CD1c-positive myeloid dendritic cell (primary cell): ENCODE measurements around the gene BRSK1.

Experiments used
- DNase-seq: peaks from one replicate; pipeline ENCODE4 v3.0.0-alpha.2; 2016; ENCODE audit errors: extremely low spot score

The BRSK1 gene

DNA sequence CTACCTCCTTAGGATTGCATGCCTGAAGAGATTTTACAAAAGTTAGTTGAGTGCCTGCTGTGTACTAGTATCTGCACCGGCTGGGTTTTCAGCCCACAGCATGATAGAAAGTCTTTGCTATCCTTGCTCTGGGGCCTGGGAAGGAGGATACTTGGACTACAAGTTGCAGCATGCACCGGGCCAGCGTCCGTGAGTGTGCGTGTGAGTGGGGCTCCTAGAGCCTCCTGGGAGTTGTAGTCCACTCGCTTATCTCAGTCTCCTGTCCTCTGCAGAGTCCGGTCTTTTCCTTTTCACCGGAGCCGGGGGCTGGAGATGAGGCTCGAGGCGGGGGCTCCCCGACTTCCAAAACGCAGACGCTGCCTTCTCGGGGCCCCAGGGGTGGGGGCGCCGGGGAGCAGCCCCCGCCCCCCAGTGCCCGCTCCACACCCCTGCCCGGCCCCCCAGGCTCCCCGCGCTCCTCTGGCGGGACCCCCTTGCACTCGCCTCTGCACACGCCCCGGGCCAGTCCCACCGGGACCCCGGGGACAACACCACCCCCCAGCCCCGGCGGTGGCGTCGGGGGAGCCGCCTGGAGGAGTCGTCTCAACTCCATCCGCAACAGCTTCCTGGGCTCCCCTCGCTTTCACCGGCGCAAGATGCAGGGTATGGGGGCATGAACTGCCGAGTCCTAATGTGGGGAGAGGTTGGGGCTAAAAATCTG is 20.6 kb downstream of the BRSK1 start:
- peak; percentile 24 for DNase-seq

DNA sequence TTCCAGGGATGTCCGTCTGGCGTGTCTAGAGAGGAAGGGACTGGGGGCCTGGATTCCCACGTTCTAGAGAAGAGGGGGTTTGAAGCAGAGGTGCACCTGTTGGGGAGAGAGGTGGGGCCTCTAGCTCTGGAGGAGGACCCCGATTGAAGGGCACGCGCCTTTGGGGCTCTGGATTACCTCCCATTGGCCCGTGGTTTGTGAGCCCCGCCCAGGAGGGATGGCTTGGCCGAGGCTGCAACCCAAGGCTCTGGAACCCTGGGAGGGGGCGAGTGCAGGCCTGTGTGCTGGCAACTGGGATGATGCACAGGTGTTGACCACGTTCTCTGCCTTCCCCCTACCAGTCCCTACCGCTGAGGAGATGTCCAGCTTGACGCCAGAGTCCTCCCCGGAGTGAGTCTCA is 21.2 kb downstream of the BRSK1 start:
- DNase-seq = no peak

DNA sequence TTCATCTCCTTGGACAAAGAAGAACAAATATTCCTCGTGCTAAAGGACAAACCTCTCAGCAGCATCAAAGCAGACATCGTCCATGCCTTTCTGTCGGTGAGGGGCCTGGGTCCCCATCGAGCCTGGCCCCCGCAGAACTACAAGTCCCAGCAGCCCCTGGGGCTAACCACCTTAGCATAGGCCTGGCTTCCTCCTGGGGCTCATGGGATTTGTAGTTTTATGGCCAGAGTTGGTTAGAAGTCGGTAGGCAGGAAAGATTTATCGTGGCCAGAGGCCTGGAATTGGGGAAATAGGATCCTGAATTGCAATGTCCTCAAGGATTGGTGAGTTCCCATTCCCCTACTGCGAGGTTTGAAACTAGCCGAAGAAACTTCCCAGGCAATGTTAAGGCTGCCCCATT is 21.7 kb downstream of the BRSK1 start:
- DNase-seq = peak; percentile 58

DNA sequence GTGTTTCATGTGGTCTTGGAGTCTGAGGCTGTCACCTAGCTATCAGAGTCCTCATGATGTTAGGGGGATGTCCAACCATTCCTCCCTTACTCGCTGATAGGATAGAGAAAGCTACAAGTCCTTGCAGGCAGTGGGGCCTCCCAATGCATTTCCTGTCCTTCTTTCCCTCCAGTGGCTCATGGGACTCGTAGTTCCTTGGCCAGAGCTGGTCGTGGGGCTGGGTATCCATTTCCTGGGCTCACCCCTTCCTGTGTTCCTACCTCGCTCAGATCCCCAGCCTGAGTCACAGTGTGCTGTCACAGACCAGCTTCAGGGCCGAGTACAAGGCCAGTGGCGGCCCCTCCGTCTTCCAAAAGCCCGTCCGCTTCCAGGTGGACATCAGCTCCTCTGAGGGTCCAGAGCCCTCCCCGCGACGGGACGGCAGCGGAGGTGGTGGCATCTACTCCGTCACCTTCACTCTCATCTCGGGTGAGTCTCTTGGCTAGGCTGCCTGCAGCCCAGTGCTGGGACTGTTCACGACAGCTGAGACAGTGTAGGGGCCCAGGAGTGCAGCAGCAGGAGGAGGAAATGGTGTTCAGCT is 22.3 kb downstream of the BRSK1 start:
- no peak for DNase-seq

- DNase-seq = no peak
These were observed 22.9 kb downstream of the BRSK1 start for GRCh38 chr19:55306712-55307111.

- no peak for DNase-seq
These were observed 24.5 kb downstream of the BRSK1 start for GRCh38 chr19:55308281-55308680.

DNA sequence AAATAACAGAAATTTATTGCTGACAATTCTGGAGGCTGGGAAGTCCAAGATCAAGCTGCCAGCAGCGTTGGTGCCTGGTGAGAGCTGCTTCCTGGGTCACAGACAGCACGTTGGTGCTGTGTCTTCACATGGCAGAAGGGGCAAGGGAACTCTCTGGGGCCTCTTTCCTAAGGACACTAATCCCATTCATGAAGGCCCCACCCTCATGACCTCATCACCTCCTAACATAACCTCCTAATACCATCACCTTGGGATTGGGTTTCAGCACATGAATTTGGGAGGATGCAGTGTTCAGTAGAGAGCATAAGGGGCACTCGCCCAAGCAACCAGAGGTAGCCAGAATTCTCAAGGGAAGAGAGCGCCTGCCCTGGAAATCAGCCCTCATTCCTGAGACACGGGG is 25.7 kb downstream of the BRSK1 start:
- DNase-seq = no peak

DNA sequence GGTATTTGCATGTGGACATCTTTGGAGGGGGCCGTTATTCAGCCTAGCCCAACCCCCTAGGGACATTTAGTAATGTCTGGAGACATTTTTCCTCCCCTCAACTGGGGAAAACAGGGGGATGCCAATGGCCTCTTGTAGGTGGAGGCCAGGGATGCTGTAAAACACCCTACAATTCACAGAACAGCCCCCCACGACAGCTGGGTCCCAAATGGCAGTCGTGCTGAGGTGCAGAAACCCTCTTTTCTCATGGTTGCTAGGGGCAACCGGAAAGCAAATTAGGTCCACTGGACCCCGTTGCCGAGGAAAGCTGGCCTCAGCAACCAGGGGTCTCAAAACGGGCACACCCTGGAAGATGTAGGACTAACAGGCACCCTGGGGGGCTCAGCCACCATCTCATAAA is 26.7 kb downstream of the BRSK1 start:
- no peak for DNase-seq

- no peak for DNase-seq
These were observed 27.6 kb downstream of the BRSK1 start for GRCh38 chr19:55311397-55311796.

GRCh38 chr19:55311797-55312196 is 28.0 kb downstream of the BRSK1 start:
- no peak for DNase-seq

DNA sequence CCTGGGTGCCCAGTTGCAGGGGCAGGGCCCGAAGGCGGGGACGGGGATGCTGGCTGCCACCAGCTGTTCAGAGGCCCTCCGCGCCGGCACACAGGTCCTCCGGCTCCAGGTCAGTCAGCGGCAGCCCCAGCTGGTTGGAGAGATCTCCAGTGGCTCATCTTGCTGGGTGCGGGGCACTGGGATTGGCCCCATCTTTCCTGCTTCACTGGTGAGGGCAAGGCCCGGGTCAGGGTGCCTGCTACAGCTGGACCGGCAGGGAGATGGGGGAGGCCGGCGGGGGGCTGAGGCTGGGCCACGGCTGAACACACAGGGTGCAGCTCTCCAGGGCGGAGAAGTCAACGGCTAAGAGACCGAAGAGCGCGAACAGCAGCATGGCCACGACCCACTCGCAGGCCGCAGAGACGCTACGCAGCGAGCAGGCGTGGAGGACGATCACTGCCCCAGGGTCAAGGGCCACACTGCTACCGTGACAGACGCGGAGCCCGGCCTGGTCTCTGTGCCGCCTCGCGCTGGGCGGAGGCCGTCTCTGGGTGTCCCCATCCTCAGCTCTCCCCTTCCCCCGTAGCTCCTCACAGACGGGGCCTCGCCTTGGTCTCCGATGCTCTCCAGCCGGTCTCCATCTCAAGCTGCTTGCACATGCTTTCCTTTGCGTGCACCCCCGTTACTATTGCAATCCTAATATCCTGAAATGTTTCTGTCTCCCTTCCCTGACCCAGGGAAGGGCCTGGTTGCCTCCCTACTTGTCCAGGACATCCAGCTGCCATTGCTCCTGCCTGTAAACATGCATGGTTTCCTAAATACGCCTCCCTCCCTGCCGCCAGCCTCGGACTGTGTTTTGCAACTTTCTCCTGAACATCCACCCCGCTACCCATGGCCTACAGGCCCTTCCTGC is 29.1 kb downstream of the BRSK1 start:
- DNase-seq = no peak

DNA sequence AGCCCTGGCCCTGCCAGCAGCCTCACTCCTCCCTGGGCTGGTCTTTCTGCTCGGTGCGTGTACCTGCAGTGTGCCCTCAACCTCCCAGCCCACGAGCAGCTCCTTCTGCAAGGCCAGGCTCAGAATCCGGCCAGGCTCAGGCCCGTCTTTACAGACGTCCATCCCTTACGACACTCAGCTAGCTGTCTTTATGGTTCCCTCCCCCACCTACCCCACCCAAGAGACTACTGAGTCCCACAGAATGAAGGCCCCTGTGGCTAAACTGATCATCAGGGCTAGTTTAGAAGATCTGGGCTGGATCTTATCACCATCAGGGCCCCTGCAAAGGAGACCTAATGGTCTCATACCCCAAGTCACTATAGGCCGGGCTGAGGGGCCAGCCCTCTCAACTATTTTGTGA is 30.6 kb downstream of the BRSK1 start:
- no peak for DNase-seq

DNA sequence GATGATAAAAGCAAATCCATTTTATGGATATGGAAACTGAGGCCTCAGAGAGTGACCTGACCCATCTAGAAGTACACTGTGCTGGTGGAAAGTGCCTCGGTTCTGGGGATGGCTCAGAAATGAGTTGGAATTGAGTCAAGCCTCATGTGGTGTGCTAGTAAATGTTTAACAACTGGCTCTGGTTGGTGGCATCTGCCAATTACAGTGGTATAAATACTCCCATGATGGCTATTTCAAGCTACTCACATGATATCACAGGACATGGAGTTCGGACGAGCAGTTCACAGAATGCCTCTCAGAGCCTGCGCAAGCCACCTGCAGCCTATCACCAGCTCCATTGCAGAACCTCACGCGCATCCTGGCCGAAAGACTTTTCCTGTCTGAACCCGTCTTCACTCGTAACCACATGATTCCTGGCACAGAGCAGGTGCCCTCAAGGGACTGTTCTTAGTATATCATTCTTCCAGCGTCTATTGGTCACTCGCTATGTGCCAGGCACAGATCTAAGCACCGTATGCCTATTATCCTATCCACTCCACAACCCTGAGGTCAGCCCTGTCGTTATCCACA is 32.2 kb downstream of the BRSK1 start:
- DNase-seq = no peak

- no peak for DNase-seq
These were observed 32.8 kb downstream of the BRSK1 start for GRCh38 chr19:55316646-55317045.

GRCh38 chr19:55319785-55320184 is 36.0 kb downstream of the BRSK1 start:
- DNase-seq = no peak

GRCh38 chr19:55320844-55321419 is 37.1 kb downstream of the BRSK1 start:
- DNase-seq = no peak

- DNase-seq = peak; percentile 37
These were observed 37.8 kb downstream of the BRSK1 start for GRCh38 chr19:55321466-55322137.

DNA sequence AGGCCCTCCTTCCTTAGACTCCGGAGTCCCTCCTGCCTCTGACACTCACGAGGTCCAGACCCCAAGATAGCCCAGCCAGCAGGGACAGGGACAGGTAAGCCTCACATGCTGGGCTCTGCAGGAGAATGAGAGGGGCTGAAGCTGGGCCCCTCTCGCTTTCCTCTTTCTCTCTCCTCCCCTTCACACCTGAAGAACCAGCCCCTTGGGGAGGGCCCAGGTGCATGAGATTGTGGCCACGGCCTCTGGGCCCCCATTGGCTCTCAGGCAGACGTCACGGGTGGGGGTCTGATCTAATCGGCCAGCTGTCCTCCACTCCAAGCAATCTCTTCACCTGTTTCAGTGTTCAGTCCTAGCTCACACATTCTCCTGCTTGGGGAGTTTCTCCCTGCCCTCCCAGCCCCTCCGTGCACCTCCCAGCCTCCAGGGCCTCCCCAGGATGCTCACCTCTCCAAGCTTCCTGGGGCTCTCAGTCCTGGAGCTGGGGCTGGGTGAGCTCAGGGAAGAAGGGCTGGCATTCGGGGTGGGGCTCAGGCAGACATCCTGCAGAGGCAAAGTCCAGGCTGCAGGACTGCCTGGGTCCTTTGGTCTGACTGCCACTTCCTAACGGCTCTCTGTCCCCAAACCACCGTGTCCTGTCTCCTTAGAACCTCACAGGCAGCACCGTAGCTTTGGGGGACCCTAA is 38.5 kb downstream of the BRSK1 start:
- no peak for DNase-seq

DNA sequence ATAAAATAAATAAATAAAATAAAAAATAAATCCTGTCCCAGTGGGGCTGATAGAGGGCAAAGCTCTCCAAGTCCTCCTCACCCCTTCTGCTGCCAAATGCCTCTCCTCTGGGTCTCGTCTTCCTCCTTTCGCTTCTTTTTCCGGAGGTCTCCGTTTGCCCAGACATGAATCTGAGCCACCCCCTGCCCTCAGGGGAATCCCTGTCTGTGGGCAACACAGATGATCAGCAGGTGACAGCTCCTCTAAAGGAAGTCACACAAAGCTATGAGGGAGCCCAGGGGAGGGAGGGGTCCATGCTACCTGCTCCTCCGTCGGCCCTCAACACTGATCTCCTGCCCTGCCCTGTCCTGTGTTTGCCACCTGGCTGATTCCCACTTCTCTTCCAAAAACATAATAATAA is 40.9 kb downstream of the BRSK1 start:
- DNase-seq = peak; percentile 25

DNA sequence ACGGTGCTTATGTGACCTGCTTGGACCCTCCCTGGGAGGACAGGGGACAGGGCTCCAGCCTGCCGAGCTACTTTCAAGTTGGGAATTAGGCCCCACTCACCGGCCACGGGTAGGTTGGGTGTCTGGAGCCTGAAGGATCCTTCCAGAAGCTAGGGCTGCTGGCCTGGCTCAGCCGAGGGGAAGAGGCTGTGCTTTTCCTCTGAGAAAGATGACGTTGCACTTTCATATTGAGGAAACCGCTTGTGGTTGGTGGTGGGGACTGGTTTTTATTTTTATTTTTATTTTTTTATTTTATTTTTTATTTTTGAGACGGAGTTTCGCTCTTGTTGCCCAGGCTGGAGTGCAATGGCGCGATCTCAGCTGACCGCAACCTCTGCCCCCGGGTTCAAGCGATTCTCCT is 41.4 kb downstream of the BRSK1 start, which contains the start of gene TMEM150B:
TSS of gene TMEM150B (minus strand) at position 170 of the 400 bp plus-strand sequence. CDS start 4,305 bp downstream, outside the sequence.
- peak; percentile 70 for DNase-seq
